H1 (cell line): ENCODE measurements around the gene STXBP6. TPM values are rescaled to one million over a fixed set of nuclear protein-coding genes. Genes with fewer than 3 reads are reported as not detected.

ENCODE experiments used
- CTCF ChIA-PET: fragments of 300-600 bp; sonication (Branson Sonifier 250); formaldehyde crosslinking; loops from one replicate; lab custom pipeline; 2021; ENCODE audit not compliant: partially characterized antibody; lab: Charles Lee
- POLR2A ChIA-PET: fragments of 300-600 bp; sonication (Branson Sonifier 250); formaldehyde crosslinking; loops from one replicate; lab custom pipeline; 2021; ENCODE audit warnings: inconsistent platforms; ENCODE audit not compliant: partially characterized antibody; lab: Charles Lee
- DNase-seq, 2 experiments: peaks; one replicate each; pipeline versions ENCODE4 v3.0.0 to v3.0.0-alpha.2; 2010 to 2022; ENCODE audit warnings: low spot score in 2 of 2, low read depth in 1 of 2, mixed read lengths in 1 of 2
- FAIRE-seq: peaks from 2 replicates; lab custom pipeline; 2011; peaks lifted over from hg19 to GRCh38; lab: Jason Lieb, UNC
- H2AFZ ChIP-seq: 2 replicates; pipeline ENCODE4 v1.8.1; 2012; ENCODE audit warnings: low read length, inconsistent platforms
- H2AK5ac ChIP-seq: 2 replicates; pipeline ENCODE4 v1.6.1; 2013; ENCODE audit warnings: low read depth, low read length
- H2BK120ac ChIP-seq: replicated peaks from 2 replicates; pipeline ENCODE3; 2013; ENCODE audit warnings: low read depth, low read length, inconsistent platforms
- H2BK12ac ChIP-seq: 2 replicates; pipeline ENCODE4 v1.6.1; 2013; ENCODE audit warnings: low read depth, low read length
- H2BK15ac ChIP-seq: 2 replicates; pipeline ENCODE4 v1.6.1; 2013; ENCODE audit warnings: low read length
- H2BK20ac ChIP-seq: 2 replicates; pipeline ENCODE4 v1.6.1; 2013; ENCODE audit warnings: low read length
- H2BK5ac ChIP-seq: 2 replicates; pipeline ENCODE4 v1.6.1; 2013; ENCODE audit warnings: low read depth, low read length
- H3K14ac ChIP-seq: 2 replicates; pipeline ENCODE4 v1.6.1; 2013; ENCODE audit warnings: inconsistent platforms; ENCODE audit not compliant: insufficient read length
- H3K18ac ChIP-seq: 2 replicates; pipeline ENCODE4 v1.6.1; 2013; ENCODE audit warnings: low read length; ENCODE audit errors: extremely low read depth
- H3K23ac ChIP-seq: 2 replicates; pipeline ENCODE4 v1.6.1; 2013; ENCODE audit warnings: inconsistent platforms; ENCODE audit not compliant: insufficient read length
- H3K23me2 ChIP-seq: 2 replicates; pipeline ENCODE4 v1.6.1; 2013; ENCODE audit warnings: low read depth, low read length
- H3K27ac ChIP-seq: 2 replicates; pipeline ENCODE4 v1.6.1; 2011; ENCODE audit warnings: low read depth, low read length, inconsistent platforms
- H3K27me3 ChIP-seq, 4 experiments: replicated peaks in 1 of 4; 1 replicate in 1 of 4; 2 replicates in 3 of 4; pipeline versions ENCODE4 v1.6.1 to v1.8.1; 2011 to 2013; ENCODE audit warnings: low read length in 3 of 4, mild to moderate bottlenecking in 3 of 4, inconsistent platforms in 2 of 4, mixed read lengths in 2 of 4, moderate library complexity in 1 of 4; ENCODE audit not compliant: control insufficient read depth in 3 of 4, insufficient read depth in 3 of 4; ENCODE audit errors: extremely low read depth in 1 of 4
- H3K36me3 ChIP-seq, 4 experiments: 2 replicates each; pipeline versions ENCODE4 v1.6.1 to v1.8.1; 2011 to 2013; ENCODE audit warnings: mild to moderate bottlenecking in 4 of 4, low read length in 3 of 4, moderate library complexity in 2 of 4, control low read depth in 1 of 4, inconsistent platforms in 1 of 4; ENCODE audit not compliant: insufficient read depth in 4 of 4, control insufficient read depth in 2 of 4
- H3K4ac ChIP-seq: replicated peaks from 2 replicates; pipeline ENCODE3; 2013; ENCODE audit warnings: low read length, low read depth, mixed read lengths, inconsistent platforms; ENCODE audit not compliant: insufficient read length
- H3K4me1 ChIP-seq, 4 experiments: replicated peaks in 1 of 4; 1 replicate in 1 of 4; 2 replicates in 3 of 4; pipeline versions ENCODE4 v1.6.1 to v1.8.1; 2011 to 2013; ENCODE audit warnings: low read length in 3 of 4, inconsistent platforms in 2 of 4, mixed read lengths in 1 of 4; ENCODE audit not compliant: insufficient read depth in 4 of 4, control insufficient read depth in 3 of 4
- H3K4me2 ChIP-seq, 2 experiments: 2 replicates each; pipeline versions ENCODE4 v1.6.1 to v1.8.1; 2011 to 2013; ENCODE audit warnings: low read depth in 2 of 2, low read length in 2 of 2, control low read depth in 1 of 2, inconsistent platforms in 1 of 2, mild to moderate bottlenecking in 1 of 2; ENCODE audit not compliant: insufficient read depth in 1 of 2
- H3K4me3 ChIP-seq, 4 experiments: fragments of 200-600, 300-600 bp in 1 of 4; sonication (generic), shearing (Covaris generic), sonication (Bioruptor Twin) in 1 of 4; 2 replicates each; pipeline versions ENCODE4 v1.5.1 to v1.8.1; 2011 to 2016; ENCODE audit warnings: low read length in 4 of 4, low read depth in 3 of 4, control low read depth in 2 of 4, inconsistent platforms in 2 of 4, mild to moderate bottlenecking in 2 of 4, mixed read lengths in 1 of 4, moderate library complexity in 1 of 4; ENCODE audit not compliant: insufficient read depth in 2 of 4; ENCODE audit errors: extremely low read depth in 1 of 4
- H3K56ac ChIP-seq: replicated peaks from 2 replicates; pipeline ENCODE3; 2013; ENCODE audit warnings: low read depth, mild to moderate bottlenecking, mixed read lengths, low read length, inconsistent platforms; ENCODE audit not compliant: insufficient read length
- H3K79me1 ChIP-seq: 2 replicates; pipeline ENCODE4 v1.6.1; 2013; ENCODE audit warnings: low read depth, low read length, control low read depth
- H3K79me2 ChIP-seq, 2 experiments: 2 replicates each; pipeline versions ENCODE4 v1.6.1 to v1.8.1; 2012 to 2013; ENCODE audit warnings: low read length in 2 of 2, mild to moderate bottlenecking in 2 of 2, inconsistent platforms in 1 of 2; ENCODE audit not compliant: insufficient read depth in 2 of 2, control insufficient read depth in 1 of 2
- H3K9ac ChIP-seq, 4 experiments: replicated peaks in 1 of 4; 1 replicate in 1 of 4; 2 replicates in 3 of 4; pipeline versions ENCODE4 v1.6.1 to v1.8.1; 2011 to 2013; ENCODE audit warnings: low read depth in 3 of 4, low read length in 3 of 4, control low read depth in 2 of 4, mild to moderate bottlenecking in 2 of 4, moderate library complexity in 2 of 4, inconsistent platforms in 1 of 4; ENCODE audit errors: extremely low read depth in 1 of 4
- H3K9me3 ChIP-seq, 2 experiments: 2 replicates each; pipeline versions ENCODE4 v1.6.1 to v1.8.1; 2012 to 2013; ENCODE audit warnings: mild to moderate bottlenecking in 2 of 2, moderate library complexity in 2 of 2, control low read depth in 1 of 2, inconsistent platforms in 1 of 2, low read depth in 1 of 2, low read length in 1 of 2, mixed read lengths in 1 of 2; ENCODE audit not compliant: insufficient read depth in 2 of 2
- H4K20me1 ChIP-seq, 2 experiments: replicated peaks in 1 of 2; 2 replicates each; pipeline versions ENCODE3 to v1.8.1; 2011 to 2013; ENCODE audit warnings: inconsistent platforms in 2 of 2, low read length in 2 of 2, mild to moderate bottlenecking in 1 of 2; ENCODE audit not compliant: insufficient read depth in 2 of 2, control insufficient read depth in 1 of 2
- H4K5ac ChIP-seq: 2 replicates; pipeline ENCODE4 v1.6.1; 2013; ENCODE audit warnings: low read length, low read depth, mixed read lengths, inconsistent platforms; ENCODE audit not compliant: insufficient read length
- H4K8ac ChIP-seq: 2 replicates; pipeline ENCODE4 v1.8.0; 2013; ENCODE audit warnings: mild to moderate bottlenecking, moderate library complexity, low read length, inconsistent platforms; ENCODE audit not compliant: insufficient read depth; ENCODE audit errors: extremely low read depth
- H4K91ac ChIP-seq: replicated peaks from 2 replicates; pipeline ENCODE3; 2013; ENCODE audit warnings: low read length, mixed read lengths, inconsistent platforms; ENCODE audit not compliant: insufficient read length
- USF2 ChIP-seq: IDR thresholded peaks from 2 replicates; pipeline ENCODE4 v1.6.1; 2011; ENCODE audit warnings: low read length, improper control_type of control experiment
- WGBS, 2 experiments: shearing (Covaris generic) in 1 of 2; methylation state at CpG; one replicate each; pipeline versions ENCODE4 v1.1.6 to v1.1.7; 2013 to 2015; ENCODE audit warnings: low lambda C conversion rate in 2 of 2, mixed read lengths in 2 of 2, inconsistent platforms in 1 of 2, low coverage in 1 of 2, missing lambda C conversion rate in 1 of 2; ENCODE audit not compliant: insufficient replicate concordance in 2 of 2, insufficient coverage in 1 of 2, insufficient read length in 1 of 2; ENCODE audit errors: extremely low coverage in 1 of 2, missing lambda C conversion rate in 1 of 2; 5-methylcytosine and 5-hydroxymethylcytosine counted together
- polyA plus RNA-seq, 7 experiments: library from polyadenylated mRNA; depleted of rRNA in 3 of 7; stranded (reverse) in 5 of 7; unstranded in 2 of 7; fragments of >200 nt in 5 of 7; fragments of 200-250 nt in 2 of 7; gene quantifications; 1 replicate in 5 of 7; 2 replicates in 1 of 7; 4 replicates in 1 of 7; pipeline versions ENCODE4 v1.2.1 to v1.2.3, GENCODE V29; 2011 to 2013; ENCODE audit warnings: missing spikeins in 2 of 7, mixed read lengths in 2 of 7
- total RNA-seq: library from RNA; stranded (reverse); fragmentation: NEBNext Ultra II Directional; extraction: Animal tissue kit (Norgen Biotek cat#: 25700); gene quantifications from 2 replicates; pipeline ENCODE4 v1.2.1, GENCODE V29; 2021

The STXBP6 gene
- total and polyA plus RNA-seq, 2 of the 8 experiments (the other 6 are each of a cell fraction or from before 2014, with no cell fraction given) = 9.4 to 18.1 TPM

GRCh38 chr14:24964591-24964990 is 85.4 kb downstream of the STXBP6 start:
- Histone ChIP-seq H3K36me3 (no peaks in the 10 kb centered on the region), H3K27ac (no peak overlapping the region), H3K14ac (no peak overlapping the region), H3K9ac (no peak overlapping the region), H4K5ac (no peak overlapping the region), H3K23me2 (no peaks in the 10 kb centered on the region), H3K27me3 (no peaks in the 10 kb centered on the region), H3K56ac (no peak overlapping the region), H3K79me2 (no peaks in the 10 kb centered on the region), H2BK20ac (no peak overlapping the region), H3K4me2 (no peak overlapping the region), H3K4me3 (no peak overlapping the region), H3K79me1 (no peaks in the 10 kb centered on the region), H2BK15ac (no peak overlapping the region), H4K20me1 (no peaks in the 10 kb centered on the region), H3K23ac (no peak overlapping the region), H3K4ac (no peak overlapping the region), H2AK5ac (no peak overlapping the region), H4K8ac (no peak overlapping the region), H4K91ac (no peak overlapping the region), H3K18ac (no peak overlapping the region)
- DNase-seq = no peak
- no peak for FAIRE-seq
- 97% methylated on average over 2 of the region's 2 CpGs; no CpG with 5 or more reads in 1 of the 2 experiments for WGBS, 2 experiments
- no peak for TF ChIP-seq USF2
- TF ChIP-seq, all 59 proteins: peak for 0
- no peaks in the 10 kb centered on the region for H3K9me3 ChIP-seq
- no peak overlapping the region for H2BK5ac ChIP-seq
- ChIA-PET POLR2A (no interaction called here), CTCF (interaction anchor here (0.9 to 1.6 kb wide), 3 partner anchors 9 to 11 kb away, joined by 3 to 5 read pairs (median 4); no protein-coding TSS in a partner anchor)
- no peak overlapping the region for H2AFZ ChIP-seq
- H3K4me1 ChIP-seq = peaks cover 0 to 3% (median 0%) of the 10 kb centered on the region in 4 experiments; a peak in 1 of 7 replicates
- no peak overlapping the region for H2BK120ac ChIP-seq
- no peak overlapping the region for H2BK12ac ChIP-seq
